HepG2 (cell line): ENCODE results near the gene METRN. TPM values are rescaled to one million over a fixed set of nuclear protein-coding genes. Genes with fewer than 3 reads are reported as not detected.

Experiments
- AGO1 ChIP-seq: fragments of 200-400 bp; formaldehyde crosslinking; IDR thresholded peaks from 2 replicates; pipeline ENCODE4 v1.6.1; 2017; ENCODE audit warnings: mild to moderate bottlenecking, low read depth, low read length, moderate library complexity; ENCODE audit not compliant: poor library complexity, severe bottlenecking
- ATF2 ChIP-seq: sonication (generic); formaldehyde crosslinking; IDR thresholded peaks from 2 replicates; pipeline ENCODE4 v1.4.0; 2020; ENCODE audit warnings: missing genetic modification reagents
- BORCS8-MEF2B ChIP-seq: sonication (generic); formaldehyde crosslinking; IDR thresholded peaks from 2 replicates; pipeline ENCODE4 v1.8.0; 2022; ENCODE audit warnings: mild to moderate bottlenecking, missing genetic modification reagents
- BRCA1 ChIP-seq: sonication (generic); formaldehyde crosslinking; IDR thresholded peaks from 2 replicates; pipeline ENCODE4 v1.4.0; 2020; ENCODE audit warnings: missing genetic modification reagents
- CBX5 ChIP-seq: sonication (generic); formaldehyde crosslinking; IDR thresholded peaks from 2 replicates; pipeline ENCODE4 v1.4.0; 2020; ENCODE audit warnings: missing genetic modification reagents, borderline replicate concordance
- FOSL2 ChIP-seq: sonication (generic); formaldehyde crosslinking; IDR thresholded peaks from 2 replicates; pipeline ENCODE4 v1.4.0; 2020; ENCODE audit warnings: missing genetic modification reagents
- HOXA5 ChIP-seq: sonication (generic); formaldehyde crosslinking; IDR thresholded peaks from 2 replicates; pipeline ENCODE4 v1.4.0; 2020; ENCODE audit warnings: missing genetic modification reagents
- MAFF ChIP-seq: IDR thresholded peaks from 2 replicates; pipeline ENCODE4 v1.6.1; 2011; ENCODE audit warnings: low read depth, low read length, improper control_type of control experiment
- SNAI1 ChIP-seq: sonication (generic); formaldehyde crosslinking; IDR thresholded peaks from 2 replicates; pipeline ENCODE4 v1.5.0; 2020; ENCODE audit warnings: mild to moderate bottlenecking, missing genetic modification reagents, borderline replicate concordance
- SOX6 ChIP-seq, 2 experiments: fragments of 450-650 bp in 1 of 2; sonication (generic) in 1 of 2; formaldehyde crosslinking in 1 of 2; IDR thresholded peaks; 2 replicates each; pipeline versions ENCODE4 v1.4.0 to v1.6.1; 2017 to 2020; ENCODE audit warnings: antibody characterized with exemption in 1 of 2, mild to moderate bottlenecking in 1 of 2, missing genetic modification reagents in 1 of 2
- ZC3H13 ChIP-seq: sonication (generic); formaldehyde crosslinking; IDR thresholded peaks from 2 replicates; pipeline ENCODE4 v1.8.1; 2023; ENCODE audit warnings: mild to moderate bottlenecking, missing genetic modification reagents, moderate library complexity
- ZMAT3 ChIP-seq: sonication (generic); formaldehyde crosslinking; conservative IDR thresholded peaks from 2 replicates; pipeline ENCODE4 v1.7.0; 2021; ENCODE audit warnings: missing genetic modification reagents
- ZNF253 ChIP-seq: sonication (generic); formaldehyde crosslinking; IDR thresholded peaks from 2 replicates; pipeline ENCODE4 v1.8.0; 2022; ENCODE audit warnings: mild to moderate bottlenecking, missing genetic modification reagents, borderline replicate concordance
- ZNF326 ChIP-seq: sonication (generic); formaldehyde crosslinking; IDR thresholded peaks from 2 replicates; pipeline ENCODE4 v1.4.0; 2020; ENCODE audit warnings: missing genetic modification reagents, borderline replicate concordance
- ZNF510 ChIP-seq: sonication (generic); formaldehyde crosslinking; IDR thresholded peaks from 2 replicates; pipeline ENCODE4 v1.4.0; 2020; ENCODE audit warnings: low read depth, mild to moderate bottlenecking, missing genetic modification reagents
- ZNF704 ChIP-seq: sonication (generic); formaldehyde crosslinking; IDR thresholded peaks from 2 replicates; pipeline ENCODE4 v1.8.1; 2023; ENCODE audit warnings: mild to moderate bottlenecking, inconsistent platforms, moderate library complexity, missing genetic modification reagents, borderline replicate concordance
- ZNF709 ChIP-seq: sonication (generic); formaldehyde crosslinking; IDR thresholded peaks from 2 replicates; pipeline ENCODE4 v1.5.0; 2020; ENCODE audit warnings: mild to moderate bottlenecking, missing genetic modification reagents
- ZSCAN25 ChIP-seq: sonication (generic); formaldehyde crosslinking; IDR thresholded peaks from 2 replicates; pipeline ENCODE4 v1.8.0; 2022; ENCODE audit warnings: mild to moderate bottlenecking, missing genetic modification reagents
- polyA plus RNA-seq, 8 experiments: library from polyadenylated mRNA; depleted of rRNA in 3 of 8; stranded (reverse) in 7 of 8; unstranded in 1 of 8; fragments of >200 nt; fragmentation: Illumina TruSeq in 4 of 8; extraction: Trizol in 4 of 8; gene quantifications; 2 replicates each; pipeline versions ENCODE4 v1.2.1 to v1.2.3, GENCODE V29; 2011 to 2016; ENCODE audit warnings: low read depth in 4 of 8, missing spikeins in 1 of 8, mixed read lengths in 1 of 8; ENCODE audit not compliant: insufficient read depth in 1 of 8
- total RNA-seq, 5 experiments: library from RNA; depleted of rRNA; stranded (reverse); fragments of >200 nt; fragmentation: Illumina TruSeq; extraction: Trizol; gene quantifications; 2 replicates each; pipeline ENCODE4 v1.2.3, GENCODE V29; 2016; ENCODE audit warnings: low read depth in 1 of 5
- TF ChIP-seq, protein P1 (sequence below): sonication (generic); formaldehyde crosslinking; IDR thresholded peaks from 2 replicates; pipeline ENCODE4 v1.9.0; 2021; ENCODE audit warnings: missing genetic modification reagents, borderline replicate concordance
- TF ChIP-seq, protein P2 (sequence below): sonication (generic); formaldehyde crosslinking; IDR thresholded peaks from 2 replicates; pipeline ENCODE4 v1.4.0; 2020; ENCODE audit warnings: mild to moderate bottlenecking, missing genetic modification reagents
- TF ChIP-seq, protein P3 (sequence below): sonication (generic); formaldehyde crosslinking; IDR thresholded peaks from 2 replicates; pipeline ENCODE4 v1.8.1; 2023; ENCODE audit warnings: missing genetic modification reagents, mild to moderate bottlenecking, borderline replicate concordance

The METRN gene
- total and polyA plus RNA-seq, 2 of the 13 experiments (the other 11 are each of a cell fraction or from before 2014, with no cell fraction given): 25.5 to 46.1 TPM

DNA sequence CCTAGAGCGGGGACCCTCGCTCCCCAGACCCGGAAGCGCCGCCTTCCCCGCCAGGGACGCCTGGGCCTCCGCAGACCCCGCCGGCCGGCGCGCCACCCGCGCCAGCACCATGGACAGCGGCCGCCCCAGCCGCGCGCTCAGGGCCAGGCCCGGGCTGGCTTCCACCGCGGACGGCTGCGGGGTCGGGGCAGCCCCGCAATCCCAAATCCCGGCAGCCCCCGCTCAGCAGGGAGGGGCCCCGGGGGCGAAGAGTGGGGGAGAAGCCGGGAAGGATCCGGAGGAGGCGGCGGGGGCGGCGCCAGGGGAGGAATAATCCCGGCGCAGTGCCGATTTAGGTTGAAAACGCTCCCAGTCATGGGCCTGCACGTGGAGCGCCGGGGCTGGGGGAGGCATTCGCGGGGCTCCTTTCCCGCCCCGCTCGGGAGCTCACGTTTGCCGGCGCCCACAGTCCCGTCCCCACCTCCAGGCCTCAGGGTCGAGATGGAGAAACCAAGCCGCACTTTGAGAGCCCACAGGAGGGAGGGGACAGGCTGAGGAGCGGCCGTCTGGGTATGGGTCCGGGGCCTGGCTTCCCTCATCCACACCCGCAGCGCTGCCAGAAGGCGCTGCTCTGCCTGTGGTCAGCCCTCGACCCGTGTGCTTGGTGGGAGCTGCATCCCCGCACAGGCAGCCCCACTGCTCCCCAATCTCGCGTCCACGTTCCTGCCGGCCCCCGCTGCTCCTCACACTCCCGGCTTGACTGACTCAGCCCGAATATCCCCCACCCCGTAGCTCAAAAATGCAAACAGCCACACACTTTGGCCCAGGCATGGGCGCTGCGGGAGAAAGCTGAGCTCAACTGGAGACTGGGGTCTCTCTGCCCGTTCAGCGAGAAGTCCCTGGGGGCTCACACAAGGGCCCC is 14.0 kb upstream of the METRN start (continued):
- TF ChIP-seq ATF2 (CRISPR knock-in tag) (peak; percentile 42; the same call in 1 of the 2 replicates), ZNF253 (CRISPR knock-in tag) (no peak), MAFF (no peak), SNAI1 (no peak), SOX6 (IDR thresholded peaks at IDR 0.05) (no peak), SOX6 (CRISPR knock-in tag; IDR thresholded peaks at IDR 0.05) (no peak), BORCS8-MEF2B (peak; percentile 94), ZMAT3 (peak; percentile 75; the same call in 1 of the 2 replicates), CBX5 (CRISPR knock-in tag) (no peak), ZNF510 (no peak), ZC3H13 (CRISPR knock-in tag) (0 out of 2 replicates have a peak, but pooled peaks have one; percentile 45), ZNF704 (CRISPR knock-in tag) (0 out of 2 replicates have a peak, but pooled peaks have one; percentile 68), ZNF709 (CRISPR knock-in tag) (peak; percentile 71), ZSCAN25 (CRISPR knock-in tag) (peak; percentile 72; the same call in 1 of the 2 replicates), BRCA1 (CRISPR knock-in tag) (peak; percentile 66; the same call in 1 of the 2 replicates), HOXA5 (CRISPR knock-in tag) (peak; percentile 76; the same call in 1 of the 2 replicates), FOSL2 (CRISPR knock-in tag) (no peak), AGO1 (no peak), ZNF326 (no peak)
- TF ChIP-seq, protein P1, sequence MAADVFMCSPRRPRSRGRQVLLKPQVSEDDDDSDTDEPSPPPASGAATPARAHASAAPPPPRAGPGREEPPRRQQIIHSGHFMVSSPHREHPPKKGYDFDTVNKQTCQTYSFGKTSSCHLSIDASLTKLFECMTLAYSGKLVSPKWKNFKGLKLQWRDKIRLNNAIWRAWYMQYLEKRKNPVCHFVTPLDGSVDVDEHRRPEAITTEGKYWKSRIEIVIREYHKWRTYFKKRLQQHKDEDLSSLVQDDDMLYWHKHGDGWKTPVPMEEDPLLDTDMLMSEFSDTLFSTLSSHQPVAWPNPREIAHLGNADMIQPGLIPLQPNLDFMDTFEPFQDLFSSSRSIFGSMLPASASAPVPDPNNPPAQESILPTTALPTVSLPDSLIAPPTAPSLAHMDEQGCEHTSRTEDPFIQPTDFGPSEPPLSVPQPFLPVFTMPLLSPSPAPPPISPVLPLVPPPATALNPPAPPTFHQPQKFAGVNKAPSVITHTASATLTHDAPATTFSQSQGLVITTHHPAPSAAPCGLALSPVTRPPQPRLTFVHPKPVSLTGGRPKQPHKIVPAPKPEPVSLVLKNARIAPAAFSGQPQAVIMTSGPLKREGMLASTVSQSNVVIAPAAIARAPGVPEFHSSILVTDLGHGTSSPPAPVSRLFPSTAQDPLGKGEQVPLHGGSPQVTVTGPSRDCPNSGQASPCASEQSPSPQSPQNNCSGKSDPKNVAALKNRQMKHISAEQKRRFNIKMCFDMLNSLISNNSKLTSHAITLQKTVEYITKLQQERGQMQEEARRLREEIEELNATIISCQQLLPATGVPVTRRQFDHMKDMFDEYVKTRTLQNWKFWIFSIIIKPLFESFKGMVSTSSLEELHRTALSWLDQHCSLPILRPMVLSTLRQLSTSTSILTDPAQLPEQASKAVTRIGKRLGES: peak; percentile 88; the same call in 1 of the 2 replicates
- TF ChIP-seq, protein P2, sequence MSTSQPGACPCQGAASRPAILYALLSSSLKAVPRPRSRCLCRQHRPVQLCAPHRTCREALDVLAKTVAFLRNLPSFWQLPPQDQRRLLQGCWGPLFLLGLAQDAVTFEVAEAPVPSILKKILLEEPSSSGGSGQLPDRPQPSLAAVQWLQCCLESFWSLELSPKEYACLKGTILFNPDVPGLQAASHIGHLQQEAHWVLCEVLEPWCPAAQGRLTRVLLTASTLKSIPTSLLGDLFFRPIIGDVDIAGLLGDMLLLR (CRISPR knock-in tag): peak; percentile 61; the same call in 1 of the 2 replicates
- TF ChIP-seq, protein P3, sequence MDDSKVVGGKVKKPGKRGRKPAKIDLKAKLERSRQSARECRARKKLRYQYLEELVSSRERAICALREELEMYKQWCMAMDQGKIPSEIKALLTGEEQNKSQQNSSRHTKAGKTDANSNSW (CRISPR knock-in tag): no peak
